IPS-NIHi11 (cell line): Measurements from ENCODE around the gene PBX1.
A peak's percentile ranks its signal among the peaks of the same experiment; 100 is the strongest.

Experiments
- DNase-seq: peaks from one replicate; pipeline ENCODE4 v3.0.0; 2012; ENCODE audit warnings: mixed read lengths, low spot score

PBX1 gene

GRCh38 chr1:164618202-164618564 lies 59.2 kb downstream of the PBX1 start:
- no peak for DNase-seq

GRCh38 chr1:164619006-164619784 lies 60.2 kb downstream of the PBX1 start:
- DNase-seq: no peak

- no peak for DNase-seq
Observed at GRCh38 chr1:164622068-164622845, 63.3 kb downstream of the PBX1 start.

- no peak for DNase-seq
Observed at GRCh38 chr1:164623805-164624204, 64.8 kb downstream of the PBX1 start.

- no peak for DNase-seq
Observed at GRCh38 chr1:164624400-164624799, 65.4 kb downstream of the PBX1 start.

GRCh38 chr1:164625004-164625617 lies 66.1 kb downstream of the PBX1 start:
- no peak for DNase-seq

- DNase-seq: no peak
Observed at GRCh38 chr1:164628772-164629171, 69.8 kb downstream of the PBX1 start.

- no peak for DNase-seq
Observed at GRCh38 chr1:164629971-164630370, 71.0 kb downstream of the PBX1 start.

- DNase-seq: no peak
Observed at GRCh38 chr1:164630626-164631396, 71.8 kb downstream of the PBX1 start.

- DNase-seq: no peak
Observed at GRCh38 chr1:164631751-164632150, 72.8 kb downstream of the PBX1 start.

- no peak for DNase-seq
Observed at GRCh38 chr1:164633997-164634396, 75.0 kb downstream of the PBX1 start.

- peak; percentile 21 for DNase-seq
Observed at GRCh38 chr1:164635059-164635802, 76.2 kb downstream of the PBX1 start.

GRCh38 chr1:164635803-164636731 lies 77.1 kb downstream of the PBX1 start:
- DNase-seq: no peak

GRCh38 chr1:164636757-164637156 lies 77.8 kb downstream of the PBX1 start:
- no peak for DNase-seq

- DNase-seq: no peak
Observed at GRCh38 chr1:164637461-164638375, 78.7 kb downstream of the PBX1 start.

- DNase-seq: peak; percentile 18
Observed at GRCh38 chr1:164638492-164639202, 79.7 kb downstream of the PBX1 start.

GRCh38 chr1:164640686-164641352 lies 81.8 kb downstream of the PBX1 start:
- no peak for DNase-seq

GRCh38 chr1:164641353-164641730 lies 82.4 kb downstream of the PBX1 start:
- no peak for DNase-seq
